ENCODE results near the gene PDCD7.
"Not testable (repeated sequence)": the region's sequence is repeated elsewhere in the genome, so short reads cannot be mapped to it uniquely, and the experiment has no call there.

Gene PDCD7
- 52.3 to 57.0 reads per million in 2 donors for total RNA-seq

DNA sequence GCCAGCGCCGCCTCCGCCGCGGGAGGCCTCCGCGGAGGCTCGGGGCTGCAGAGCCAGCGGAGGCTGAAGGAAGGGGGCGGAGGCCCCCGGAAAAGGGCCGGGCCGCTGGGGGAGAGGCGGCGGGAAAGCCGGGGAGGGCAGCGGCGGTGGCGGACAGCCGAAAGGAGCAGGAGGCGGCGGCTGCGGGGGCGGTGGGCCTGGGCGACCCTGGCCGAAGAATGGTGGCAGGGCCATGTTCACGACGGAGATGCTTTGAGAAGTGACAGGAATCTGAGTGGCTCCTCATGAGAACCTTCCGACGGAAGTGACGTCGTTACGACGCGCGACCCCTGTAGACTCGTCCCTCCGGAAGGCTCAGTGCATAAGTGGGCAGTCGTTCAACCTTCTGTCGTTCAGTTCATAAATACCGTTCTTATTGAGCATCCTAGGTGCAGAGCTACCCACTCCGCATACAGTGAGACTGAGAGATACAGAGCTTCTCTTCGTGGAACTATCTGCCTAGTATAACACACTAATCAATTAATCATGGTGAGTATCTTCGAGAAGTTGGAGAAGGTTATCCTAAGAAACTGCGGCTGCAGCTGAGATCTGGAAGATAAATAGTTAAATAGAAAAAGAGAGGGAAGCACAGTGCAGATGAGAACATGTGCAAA, at the start of gene PDCD7:
TSS of gene PDCD7 (minus strand) at position 261 of the 653 bp plus-strand sequence. CDS start at position 234, 27 bp downstream.
- peak; percentile 42 for DNase-seq

GRCh38 chr15:65182538-65182937, 48.9 kb upstream of the PDCD7 start:
- DNase-seq = no peak

DNA sequence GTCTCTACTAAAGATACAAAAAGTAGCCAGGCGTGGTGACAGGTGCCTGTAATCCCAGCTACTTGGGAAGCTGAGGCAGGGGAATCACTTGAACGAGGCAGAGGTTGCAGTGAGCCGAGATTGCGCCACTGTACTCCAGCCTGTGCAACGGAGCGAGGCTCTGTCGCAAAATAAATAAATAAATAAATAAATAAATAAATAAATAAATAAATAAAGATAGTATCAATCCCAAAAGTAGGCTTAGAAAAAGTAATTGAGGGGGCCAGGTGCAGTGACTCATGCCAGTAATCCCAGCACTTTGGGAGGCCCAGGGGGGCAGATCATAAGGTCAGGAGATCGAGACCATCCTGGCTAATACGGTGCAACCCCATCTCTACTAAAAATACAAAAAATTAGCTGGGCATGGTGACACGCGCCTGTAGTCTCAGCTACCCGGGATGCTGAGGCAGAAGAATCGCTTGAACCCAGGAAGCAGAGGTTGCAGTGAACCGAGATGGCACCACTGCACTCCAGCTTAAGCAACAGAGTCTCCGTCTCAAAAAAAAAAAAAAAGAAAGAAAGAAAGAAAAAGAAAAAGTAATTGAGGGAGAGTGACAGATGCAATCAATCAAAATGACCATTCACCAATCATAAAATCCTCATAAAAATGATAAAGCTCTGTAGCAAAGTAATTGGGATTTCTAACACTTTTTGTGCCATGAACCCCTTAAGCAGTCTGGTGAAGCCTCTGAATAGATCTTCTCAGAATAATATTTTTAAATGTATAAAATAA, 48.2 kb upstream of the PDCD7 start:
- DNase-seq = not testable (repeated sequence)

DNA sequence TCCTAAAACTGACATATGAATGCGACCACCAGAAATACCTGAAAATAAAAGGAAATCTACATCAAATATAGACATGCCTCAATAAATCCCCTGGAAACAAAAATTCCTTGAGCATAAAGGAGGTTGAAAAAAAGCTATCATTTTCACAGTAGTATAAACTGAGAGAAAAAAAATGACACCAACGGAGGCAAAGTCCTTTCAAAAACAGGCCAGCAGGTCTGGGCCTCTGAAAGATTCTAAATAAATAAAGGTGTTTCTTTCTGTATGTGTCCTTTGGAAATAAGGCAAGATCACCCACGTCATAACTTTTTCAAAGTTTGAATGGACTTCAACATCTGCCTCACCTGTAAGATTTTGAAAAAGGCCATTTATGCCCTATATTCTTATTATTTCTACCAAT, 46.6 kb upstream of the PDCD7 start:
- DNase-seq = no peak

- DNase-seq = no peak
These were observed 44.3 kb upstream of the PDCD7 start for GRCh38 chr15:65177901-65178300.

DNA sequence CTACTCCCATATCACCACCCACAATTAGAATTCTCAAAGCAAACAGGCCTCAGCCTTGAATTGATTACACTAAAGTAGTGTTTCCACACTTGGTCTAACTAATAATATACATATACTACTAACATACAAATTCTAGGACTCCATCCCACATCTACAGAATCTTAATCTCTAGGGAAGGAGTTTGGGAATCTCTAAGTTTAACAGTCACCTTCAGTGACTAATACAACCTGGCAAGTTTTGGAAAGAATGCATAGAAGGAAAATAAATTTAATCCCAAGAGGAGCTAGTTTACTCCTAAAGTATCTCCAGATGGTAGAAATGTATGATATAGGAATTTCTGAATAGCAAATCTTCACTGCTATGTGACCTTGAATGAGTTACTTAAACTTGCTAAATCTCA, 42.4 kb upstream of the PDCD7 start:
- no peak for DNase-seq

DNA sequence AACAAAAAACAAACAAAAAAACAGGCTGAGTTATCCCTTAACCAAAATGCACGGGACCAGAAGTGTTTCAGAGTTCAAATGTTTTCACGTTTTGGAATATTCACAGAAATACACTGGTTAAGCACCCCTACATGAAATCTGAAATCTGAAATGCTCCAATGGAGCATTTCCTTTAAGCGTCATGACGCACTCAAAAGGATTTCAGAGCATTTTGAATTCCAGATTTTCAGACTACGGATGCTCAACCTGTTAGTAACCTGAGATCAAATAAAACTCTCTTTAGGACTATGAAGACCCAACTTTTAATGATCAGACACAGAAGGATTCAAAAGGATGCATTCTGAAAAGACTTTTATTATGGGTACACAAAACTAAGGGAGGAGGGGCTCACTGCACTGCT, 41.9 kb upstream of the PDCD7 start:
- no peak for DNase-seq

DNA sequence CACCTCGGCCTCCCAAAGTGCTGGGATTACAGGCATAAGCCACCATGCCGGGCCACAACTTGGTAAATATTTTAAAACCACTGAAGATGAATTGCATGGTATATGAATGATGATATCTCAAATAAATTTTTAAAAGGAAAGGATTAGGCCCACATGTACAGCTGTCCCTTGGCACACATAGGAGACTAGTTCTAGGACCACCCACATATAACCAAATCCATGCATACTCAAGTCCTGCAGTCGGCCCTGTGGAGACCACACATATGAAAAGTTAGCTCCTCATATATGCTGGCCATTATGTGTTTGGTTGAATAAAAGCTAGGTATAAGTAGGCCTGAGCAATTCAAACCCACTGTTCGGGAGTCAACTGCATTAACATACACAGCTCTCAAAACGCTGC, 40.9 kb upstream of the PDCD7 start:
- DNase-seq = no peak

DNA sequence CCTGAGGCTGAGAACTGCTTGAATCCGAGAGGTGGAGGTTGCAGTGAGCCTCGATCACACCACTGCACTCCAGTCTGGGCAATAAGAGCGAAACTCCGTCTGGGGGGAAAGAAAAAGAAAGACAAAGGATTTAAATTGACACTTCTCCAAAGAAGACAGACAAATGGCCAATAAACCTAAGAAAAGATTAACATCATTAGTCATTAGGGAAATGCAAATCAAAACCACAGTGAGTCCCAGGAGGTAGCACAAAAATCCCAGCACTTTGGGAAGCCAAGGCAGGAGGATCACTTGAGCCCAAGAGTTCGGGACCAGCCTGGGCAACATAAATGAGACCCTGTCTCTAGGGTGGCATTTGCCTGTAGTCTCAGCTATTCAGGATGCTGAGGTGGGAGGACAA, 38.9 kb upstream of the PDCD7 start:
- DNase-seq = no peak

GRCh38 chr15:65171428-65171827, 37.8 kb upstream of the PDCD7 start:
- no peak for DNase-seq

GRCh38 chr15:65165875-65166274, 32.3 kb upstream of the PDCD7 start:
- DNase-seq = no peak

- no peak for DNase-seq
These were observed 30.5 kb upstream of the PDCD7 start for GRCh38 chr15:65164139-65164538.

- no peak for DNase-seq
These were observed 29.4 kb upstream of the PDCD7 start for GRCh38 chr15:65163041-65163440.

GRCh38 chr15:65156692-65157091, 23.1 kb upstream of the PDCD7 start:
- DNase-seq = no peak

DNA sequence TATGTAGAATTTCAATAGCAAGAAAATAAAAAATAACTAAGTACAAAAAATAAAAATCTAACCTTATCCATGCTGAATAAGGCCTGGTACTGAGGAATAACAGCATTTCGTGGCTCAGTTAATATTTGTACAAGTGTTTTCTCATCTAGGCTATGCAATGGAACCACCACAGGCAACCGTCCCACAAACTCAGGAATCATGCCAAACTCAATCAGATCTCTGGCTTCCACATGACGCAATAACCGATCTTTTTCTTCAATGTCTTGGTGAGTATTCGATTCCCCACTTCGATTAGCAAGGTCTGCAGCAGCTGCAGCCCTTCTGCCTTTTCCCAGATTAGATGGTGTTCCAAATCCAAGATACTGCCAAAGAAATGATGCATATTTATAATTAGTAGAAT, 21.1 kb upstream of the PDCD7 start:
- DNase-seq = no peak

DNA sequence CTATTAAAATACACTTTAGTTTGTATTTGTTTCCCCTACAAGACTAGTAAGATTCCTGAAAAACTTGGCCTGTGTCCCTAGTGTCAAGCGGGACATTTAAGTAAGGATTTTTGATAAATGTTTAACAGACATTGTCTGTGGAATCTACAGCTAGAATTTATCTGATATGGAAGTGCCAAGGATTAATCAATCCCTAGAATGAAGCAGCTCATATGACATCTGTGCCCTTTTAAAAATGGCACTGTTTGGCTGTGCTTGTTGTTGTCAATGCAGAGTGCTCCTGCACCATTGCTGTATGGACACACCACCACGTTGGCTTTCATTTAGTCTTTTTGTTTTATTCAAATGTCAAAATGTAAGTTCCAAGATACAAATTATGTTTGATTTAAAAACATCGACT, 14.3 kb upstream of the PDCD7 start:
- no peak for DNase-seq

- DNase-seq = no peak
These were observed 12.8 kb upstream of the PDCD7 start for GRCh38 chr15:65146438-65146837.

DNA sequence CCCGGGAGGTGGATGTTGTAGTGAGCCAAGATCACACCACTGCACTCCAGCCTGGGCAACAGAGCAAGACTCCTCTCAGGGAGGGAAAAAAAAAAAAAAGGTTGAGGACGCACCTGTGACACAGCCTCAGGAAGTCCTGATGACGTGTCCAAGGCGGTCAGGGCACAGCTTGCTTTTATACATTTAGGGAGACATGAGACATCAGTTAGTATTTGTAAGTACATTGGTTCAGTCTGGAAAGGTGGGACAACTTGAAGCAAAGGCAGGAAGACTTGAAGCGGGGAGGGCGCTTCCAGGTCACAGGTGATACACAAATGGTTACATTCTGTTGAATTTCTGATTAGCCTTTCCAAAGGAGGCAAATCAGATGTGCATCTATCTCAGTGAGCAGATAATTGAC, 5.0 kb upstream of the PDCD7 start:
- DNase-seq = not testable (repeated sequence)

- not testable (repeated sequence) for DNase-seq
These were observed 4.3 kb upstream of the PDCD7 start for GRCh38 chr15:65137893-65138292.

GRCh38 chr15:65137089-65137488, 3.5 kb upstream of the PDCD7 start:
- DNase-seq = not testable (repeated sequence)

DNA sequence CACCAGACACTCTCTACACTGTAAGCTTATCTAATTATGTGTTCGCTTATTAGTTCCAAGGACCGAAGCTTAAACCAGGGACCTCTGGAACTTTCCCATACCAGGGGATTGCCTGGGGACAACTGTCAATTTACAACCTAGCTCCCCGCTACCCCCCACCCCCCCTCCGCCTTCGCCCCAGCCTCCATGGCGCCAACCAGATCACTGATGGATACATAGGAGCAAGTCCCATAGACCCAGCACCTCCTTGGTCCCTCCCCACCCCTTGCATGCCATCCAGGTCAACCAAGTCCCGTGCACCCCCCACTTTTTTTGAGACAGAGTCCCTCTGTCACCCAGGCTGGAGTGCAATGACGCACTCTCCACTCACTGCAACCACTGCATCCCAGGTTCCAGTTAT, 930 bp upstream of the PDCD7 start:
- no peak for DNase-seq

GRCh38 chr15:65132878-65133547, 595 bp downstream of the PDCD7 start:
- peak; percentile 21 for DNase-seq

DNA sequence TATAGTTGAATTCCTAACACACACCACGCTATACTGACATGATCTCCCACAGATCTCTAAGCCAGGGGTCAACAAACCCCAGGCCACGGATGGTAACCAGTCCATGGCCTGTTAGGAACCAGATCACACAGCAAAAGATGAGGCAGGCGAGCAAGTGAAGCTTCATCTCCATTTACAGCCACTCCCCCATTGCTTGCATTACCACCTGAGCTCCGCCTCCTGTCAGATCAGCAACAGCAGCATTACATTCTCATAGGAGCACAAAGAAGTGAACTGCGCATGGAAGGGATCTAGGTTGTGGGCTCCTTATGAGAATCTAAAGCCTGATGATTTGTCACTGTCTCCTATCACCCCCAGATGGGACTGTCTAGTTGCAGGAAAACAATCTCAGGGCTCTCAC, 2.7 kb downstream of the PDCD7 start:
- no peak for DNase-seq

DNA sequence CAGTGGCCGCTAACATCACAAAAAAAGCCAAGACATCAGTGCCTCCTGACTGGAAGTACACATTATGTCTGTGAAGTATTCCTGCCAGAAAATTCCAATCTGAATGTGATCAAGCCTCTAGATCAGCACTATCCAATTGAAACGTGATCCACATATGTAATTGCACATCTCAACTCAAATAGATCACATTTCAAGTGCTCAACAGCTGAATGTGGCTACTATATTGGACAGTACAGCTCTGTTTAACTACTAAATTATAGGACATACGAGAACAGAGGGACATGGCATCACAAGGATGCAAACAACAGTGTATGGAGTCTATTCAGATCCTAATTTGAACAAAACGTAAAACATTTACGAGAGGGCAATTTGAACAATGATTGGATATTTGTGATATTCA, 18.1 kb downstream of the PDCD7 start:
- no peak for DNase-seq

All from activated gamma-delta T cell (primary cell).